ENCODE measurements around the gene B3GNT9. TPM values are rescaled to one million over a fixed set of nuclear protein-coding genes. Genes with fewer than 3 reads are reported as not detected.

Gene B3GNT9
- total and polyA plus RNA-seq, 2 experiments from 2014 or later, result 24.8 to 88.0 TPM

- Histone ChIP-seq H3K4me2 (ENCODE audit: unreplicated experiment) (peak overlapping the region; percentile 85), H3K9ac (peak overlapping the region; percentile 79), H3K4me3 (peak overlapping the region; percentile 92), H3F3A (ENCODE audit: insufficient read depth) (peaks cover 25% of the 10 kb centered on the region), H3K4me1 (ENCODE audit: insufficient read depth) (peaks cover 15% of the 10 kb centered on the region), H3K79me2 (ENCODE audit: insufficient read depth) (peaks cover 41% of the 10 kb centered on the region), H3K36me3 (ENCODE audit: low read depth) (no peaks in the 10 kb centered on the region), H3K9me2 (ENCODE audit: insufficient read depth) (no peaks in the 10 kb centered on the region), H3K27me3 (replicated peaks; ENCODE audit: insufficient read depth) (no peaks in the 10 kb centered on the region), H2AFZ (peak overlapping the region; percentile 91), H4K20me1 (ENCODE audit: insufficient read depth) (no peaks in the 10 kb centered on the region), H3K9me3 (ENCODE audit: low read depth) (no peaks in the 10 kb centered on the region), H3K27ac (peak overlapping the region; percentile 63)
- in situ Hi-C loops (cut with MboI), result no loop called here
- TF ChIP-seq EZH2 (IDR thresholded peaks at IDR 0.05; ENCODE audit: insufficient read depth, poor library complexity, severe bottlenecking), result no peak
- TF ChIP-seq EZH2phosphoT487 (IDR thresholded peaks at IDR 0.05; ENCODE audit: insufficient read depth, low read depth), result no peak
- no peak for DNase-seq
- 65% methylated on average over 18 of the region's 18 CpGs for WGBS, 2 experiments (ENCODE audit: low coverage in 1 of 2, low lambda C conversion rate in 2 of 2, missing lambda C conversion rate in 2 of 2)
These were observed 41.8 kb downstream of the B3GNT9 start for GRCh38 chr16:67108931-67109406.

GRCh38 chr16:67108489-67108888, 42.3 kb downstream of the B3GNT9 start:
- Histone ChIP-seq H3K9me2 (ENCODE audit: insufficient read depth) (no peaks in the 10 kb centered on the region), H3F3A (ENCODE audit: insufficient read depth) (peaks cover 25% of the 10 kb centered on the region), H3K27ac (no peak overlapping the region), H2AFZ (peak overlapping the region; percentile 91; the same call in 1 of the 2 replicates), H3K4me2 (ENCODE audit: unreplicated experiment) (no peak overlapping the region), H3K36me3 (ENCODE audit: low read depth) (no peaks in the 10 kb centered on the region), H3K79me2 (ENCODE audit: insufficient read depth) (peaks cover 36% of the 10 kb centered on the region), H4K20me1 (ENCODE audit: insufficient read depth) (no peaks in the 10 kb centered on the region), H3K4me1 (ENCODE audit: insufficient read depth) (peaks cover 15% of the 10 kb centered on the region), H3K4me3 (no peak overlapping the region), H3K9ac (no peak overlapping the region), H3K9me3 (ENCODE audit: low read depth) (no peaks in the 10 kb centered on the region), H3K27me3 (replicated peaks; ENCODE audit: insufficient read depth) (no peaks in the 10 kb centered on the region)
- no peak for DNase-seq
- in situ Hi-C loops (cut with MboI), result no loop called here
- 93 to 97% methylated on average over 6 of the region's 6 CpGs for WGBS, 2 experiments (ENCODE audit: low coverage in 1 of 2, low lambda C conversion rate in 2 of 2, missing lambda C conversion rate in 2 of 2)
- no peak for TF ChIP-seq EZH2 (IDR thresholded peaks at IDR 0.05; ENCODE audit: insufficient read depth, poor library complexity, severe bottlenecking)
- TF ChIP-seq EZH2phosphoT487 (IDR thresholded peaks at IDR 0.05; ENCODE audit: insufficient read depth, low read depth), result no peak

GRCh38 chr16:67105881-67106280, 44.9 kb downstream of the B3GNT9 start:
- no peak overlapping the region for H3K27ac ChIP-seq
- no peak for TF ChIP-seq EZH2phosphoT487 (IDR thresholded peaks at IDR 0.05; ENCODE audit: insufficient read depth, low read depth)
- no peak for TF ChIP-seq EZH2 (IDR thresholded peaks at IDR 0.05; ENCODE audit: insufficient read depth, poor library complexity, severe bottlenecking)
- no peaks in the 10 kb centered on the region for H3K9me3 ChIP-seq (ENCODE audit: low read depth)
- peaks cover 11% of the 10 kb centered on the region for H3K79me2 ChIP-seq (ENCODE audit: insufficient read depth)
- DNase-seq, result no peak
- H3K9me2 ChIP-seq (ENCODE audit: insufficient read depth), result no peaks in the 10 kb centered on the region
- H3F3A ChIP-seq (ENCODE audit: insufficient read depth), result peaks cover 43% of the 10 kb centered on the region
- H3K4me3 ChIP-seq, result no peak overlapping the region
- in situ Hi-C loops (cut with MboI), result no loop called here
- no peak overlapping the region for H3K4me2 ChIP-seq (ENCODE audit: unreplicated experiment)
- peaks cover 26% of the 10 kb centered on the region for H3K4me1 ChIP-seq (ENCODE audit: insufficient read depth)
- WGBS, 2 experiments (ENCODE audit: low coverage in 1 of 2, low lambda C conversion rate in 2 of 2, missing lambda C conversion rate in 2 of 2), result 10 to 11% methylated on average over 5 of the region's 5 CpGs
- H3K9ac ChIP-seq, result no peak overlapping the region
- H4K20me1 ChIP-seq (ENCODE audit: insufficient read depth), result peaks cover 5% of the 10 kb centered on the region; the same call in 1 of the 2 replicates
- H3K36me3 ChIP-seq (ENCODE audit: low read depth), result no peaks in the 10 kb centered on the region
- H2AFZ ChIP-seq, result no peak overlapping the region
- no peaks in the 10 kb centered on the region for H3K27me3 ChIP-seq (replicated peaks; ENCODE audit: insufficient read depth)

- no peaks in the 10 kb centered on the region for H3K9me2 ChIP-seq (ENCODE audit: insufficient read depth)
- no peaks in the 10 kb centered on the region for H3K36me3 ChIP-seq (ENCODE audit: low read depth)
- WGBS, 2 experiments (ENCODE audit: low coverage in 1 of 2, low lambda C conversion rate in 2 of 2, missing lambda C conversion rate in 2 of 2), result 76 to 80% methylated on average over 2 of the region's 2 CpGs
- TF ChIP-seq EZH2 (IDR thresholded peaks at IDR 0.05; ENCODE audit: insufficient read depth, poor library complexity, severe bottlenecking) (no peak), EZH2phosphoT487 (IDR thresholded peaks at IDR 0.05; ENCODE audit: insufficient read depth, low read depth) (no peak)
- H3K9ac ChIP-seq, result no peak overlapping the region
- DNase-seq, result no peak
- no peaks in the 10 kb centered on the region for H3K27me3 ChIP-seq (replicated peaks; ENCODE audit: insufficient read depth)
- H3K4me2 ChIP-seq (ENCODE audit: unreplicated experiment), result no peak overlapping the region
- H3K4me3 ChIP-seq, result no peak overlapping the region
- no peak overlapping the region for H3K27ac ChIP-seq
- H3F3A ChIP-seq (ENCODE audit: insufficient read depth), result peaks cover 49% of the 10 kb centered on the region
- no peaks in the 10 kb centered on the region for H3K9me3 ChIP-seq (ENCODE audit: low read depth)
- peaks cover 5% of the 10 kb centered on the region for H3K79me2 ChIP-seq (ENCODE audit: insufficient read depth)
- peaks cover 5% of the 10 kb centered on the region; the same call in 1 of the 2 replicates for H4K20me1 ChIP-seq (ENCODE audit: insufficient read depth)
- H3K4me1 ChIP-seq (ENCODE audit: insufficient read depth), result peaks cover 28% of the 10 kb centered on the region
- H2AFZ ChIP-seq, result no peak overlapping the region
- in situ Hi-C loops (cut with MboI), result no loop called here
These were observed 45.6 kb downstream of the B3GNT9 start for GRCh38 chr16:67105246-67105645.
